Mucosa of stomach (tissue), 1 donor: ENCODE measurements around the gene MALT1.

Source experiments
- H3K27me3 ChIP-seq: one replicate; pipeline ENCODE4 v1.7.0; 2013; ENCODE audit warnings: mild to moderate bottlenecking, low read length; ENCODE audit not compliant: control insufficient read depth, insufficient read depth
- H3K36me3 ChIP-seq: one replicate; pipeline ENCODE4 v1.7.0; 2013; ENCODE audit warnings: low read length; ENCODE audit not compliant: control insufficient read depth, insufficient read depth
- H3K4me1 ChIP-seq: one replicate; pipeline ENCODE4 v1.7.0; 2013; ENCODE audit warnings: mild to moderate bottlenecking, low read length; ENCODE audit not compliant: control insufficient read depth, insufficient read depth
- H3K4me3 ChIP-seq: one replicate; pipeline ENCODE4 v1.7.0; 2013; ENCODE audit warnings: low read length
- H3K9ac ChIP-seq: one replicate; pipeline ENCODE4 v1.7.0; 2013; ENCODE audit warnings: mild to moderate bottlenecking, low read length, moderate library complexity
- H3K9me3 ChIP-seq: one replicate; pipeline ENCODE4 v1.7.0; 2013; ENCODE audit warnings: mild to moderate bottlenecking, low read length, moderate library complexity; ENCODE audit not compliant: control insufficient read depth
- donor health status: Pancreatic carcinoma.

Gene MALT1

GRCh38 chr18:58788971-58789875, 118.0 kb downstream of the MALT1 start:
- H3K4me3 ChIP-seq: no peak overlapping the region
- no peaks in the 10 kb centered on the region for H3K36me3 ChIP-seq
- no peaks in the 10 kb centered on the region for H3K27me3 ChIP-seq
- H3K9me3 ChIP-seq: no peaks in the 10 kb centered on the region
- H3K4me1 ChIP-seq: peaks cover 34% of the 10 kb centered on the region
- no peak overlapping the region for H3K9ac ChIP-seq

GRCh38 chr18:58789876-58790240, 118.6 kb downstream of the MALT1 start:
- no peak overlapping the region for H3K9ac ChIP-seq
- H3K4me3 ChIP-seq: no peak overlapping the region

DNA sequence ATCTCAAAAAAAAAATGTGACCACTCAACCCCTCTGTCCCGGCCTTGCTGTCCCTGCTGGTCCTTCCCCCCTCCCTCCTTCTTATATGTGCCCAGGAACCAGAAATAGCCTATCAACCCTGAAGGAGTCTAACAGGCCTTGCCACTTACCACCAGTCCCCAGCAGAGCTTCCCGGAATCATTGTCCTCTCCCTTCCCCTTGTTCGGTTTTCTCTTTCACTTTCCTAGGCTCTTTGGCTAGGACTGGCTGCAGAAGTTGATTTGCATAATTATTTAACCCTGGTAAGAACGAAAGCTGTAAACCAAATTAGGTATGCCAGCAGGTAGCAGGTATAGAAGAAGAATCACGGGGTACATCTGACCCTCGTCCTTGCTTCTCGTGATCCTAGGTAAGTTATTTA, 120.8 kb downstream of the MALT1 start:
- Histone ChIP-seq H3K4me3 (no peak overlapping the region), H3K9me3 (no peaks in the 10 kb centered on the region), H3K9ac (no peak overlapping the region), H3K4me1 (peaks cover 21% of the 10 kb centered on the region), H3K27me3 (no peaks in the 10 kb centered on the region), H3K36me3 (no peaks in the 10 kb centered on the region)

More at GRCh38 chr18:58789876-58790240, 118.6 kb downstream of the MALT1 start:
- H3K36me3 ChIP-seq: no peaks in the 10 kb centered on the region
- H3K27me3 ChIP-seq: no peaks in the 10 kb centered on the region
- H3K4me1 ChIP-seq: peaks cover 33% of the 10 kb centered on the region
- H3K9me3 ChIP-seq: no peaks in the 10 kb centered on the region

DNA sequence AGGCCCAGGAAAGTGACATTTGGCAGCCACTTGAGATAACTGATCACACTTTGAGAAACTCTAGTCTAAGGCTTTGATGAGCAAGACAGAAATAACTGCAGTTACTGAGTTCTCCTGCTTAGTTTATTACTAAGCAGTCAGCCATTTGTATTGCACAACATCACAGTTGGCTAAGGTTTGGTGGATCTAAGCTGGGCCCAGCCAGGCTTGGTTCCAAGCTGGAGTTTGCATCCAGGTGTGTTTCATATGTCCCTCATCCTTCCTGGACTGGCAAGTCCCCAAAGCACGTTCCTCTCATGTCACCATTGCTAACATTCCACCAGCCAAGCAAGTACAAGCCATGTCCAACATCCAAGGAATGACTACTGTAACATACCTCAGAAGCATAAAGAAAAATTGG, 122.1 kb downstream of the MALT1 start:
- Histone ChIP-seq H3K36me3 (no peaks in the 10 kb centered on the region), H3K4me3 (no peak overlapping the region), H3K9ac (no peak overlapping the region), H3K4me1 (peaks cover 19% of the 10 kb centered on the region), H3K9me3 (no peaks in the 10 kb centered on the region), H3K27me3 (no peaks in the 10 kb centered on the region)

- H3K9me3 ChIP-seq: no peaks in the 10 kb centered on the region
Observed at GRCh38 chr18:58796220-58796619, 125.0 kb downstream of the MALT1 start.

GRCh38 chr18:58800582-58800981, 129.3 kb downstream of the MALT1 start:
- Histone ChIP-seq H3K4me3 (no peak overlapping the region), H3K4me1 (no peaks in the 10 kb centered on the region), H3K9me3 (no peaks in the 10 kb centered on the region), H3K27me3 (no peaks in the 10 kb centered on the region), H3K36me3 (no peaks in the 10 kb centered on the region), H3K9ac (no peak overlapping the region)

More at GRCh38 chr18:58796220-58796619, 125.0 kb downstream of the MALT1 start:
- Histone ChIP-seq H3K4me3 (no peak overlapping the region), H3K9ac (no peak overlapping the region), H3K36me3 (no peaks in the 10 kb centered on the region), H3K27me3 (no peaks in the 10 kb centered on the region), H3K4me1 (no peaks in the 10 kb centered on the region)

DNA sequence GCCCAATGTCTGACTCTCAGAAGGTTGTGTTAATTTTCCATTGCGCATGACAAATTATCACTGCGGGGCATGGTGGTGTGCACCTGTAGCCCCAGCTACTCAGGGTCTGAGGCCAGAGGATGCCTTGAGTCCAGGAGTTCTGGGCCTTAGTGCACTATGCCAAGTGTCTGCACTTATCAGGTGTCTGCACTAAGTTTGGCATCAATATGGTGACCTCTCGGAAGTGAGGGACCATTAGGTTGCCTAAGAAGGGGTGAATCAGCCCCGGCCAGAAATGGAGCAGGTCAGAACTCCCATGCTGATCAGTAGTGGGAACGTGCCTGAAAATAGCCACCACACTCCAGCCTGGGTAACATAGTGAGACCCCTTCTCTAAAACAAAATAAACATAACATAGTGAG, 131.7 kb downstream of the MALT1 start:
- Histone ChIP-seq H3K9me3 (no peaks in the 10 kb centered on the region), H3K36me3 (no peaks in the 10 kb centered on the region), H3K27me3 (no peaks in the 10 kb centered on the region), H3K9ac (no peak overlapping the region), H3K4me3 (no peak overlapping the region), H3K4me1 (no peaks in the 10 kb centered on the region)

DNA sequence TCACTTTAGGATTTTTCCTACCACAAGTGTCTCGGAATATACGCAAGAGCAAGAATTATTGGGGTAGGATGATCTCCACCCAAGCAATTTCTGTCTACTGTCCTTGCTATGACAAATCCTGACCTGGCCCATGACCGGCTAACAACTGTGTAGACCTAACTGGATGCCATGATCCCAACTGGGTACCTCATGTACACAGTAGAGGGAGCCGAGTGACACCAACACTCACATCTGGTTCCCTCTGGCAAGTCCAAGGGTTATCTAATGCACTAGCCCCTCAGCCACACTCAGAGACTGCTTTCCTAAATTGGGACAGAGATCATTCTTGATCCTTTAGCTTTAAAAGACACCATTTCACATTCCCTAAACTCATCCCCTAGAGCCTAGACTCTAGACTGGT, 132.7 kb downstream of the MALT1 start:
- Histone ChIP-seq H3K27me3 (no peaks in the 10 kb centered on the region), H3K9ac (no peak overlapping the region), H3K4me3 (no peak overlapping the region), H3K36me3 (no peaks in the 10 kb centered on the region), H3K4me1 (no peaks in the 10 kb centered on the region), H3K9me3 (no peaks in the 10 kb centered on the region)
